GM20431 (cell line): Measurements from ENCODE around the gene FTSJ3.

Experiments
- in situ Hi-C: fragments of 300-500 bp; cut with MseI, MboI; formaldehyde crosslinking; loops from one replicate; pipeline ENCODE4 v1.15.0; 2020; ENCODE audit warnings: low sequenced_read_pairs; ENCODE audit not compliant: unreplicated experiment

Gene FTSJ3

GRCh38 chr17:63845509-63845908, 18.0 kb upstream of the FTSJ3 start:
- in situ Hi-C loops = loop anchor here (25.0 kb wide), 1 partner anchor 408 kb away; the partner anchor contains the start of gene CYB561

GRCh38 chr17:63843910-63844677, 16.6 kb upstream of the FTSJ3 start:
- in situ Hi-C loops = loop anchor here (25.0 kb wide), 1 partner anchor 407 kb away; the partner anchor contains the start of gene CYB561

- in situ Hi-C loops = loop anchor here (25.0 kb wide), 1 partner anchor 406 kb away; the partner anchor contains the start of gene CYB561
These were observed 16.0 kb upstream of the FTSJ3 start for GRCh38 chr17:63843387-63843888.

DNA sequence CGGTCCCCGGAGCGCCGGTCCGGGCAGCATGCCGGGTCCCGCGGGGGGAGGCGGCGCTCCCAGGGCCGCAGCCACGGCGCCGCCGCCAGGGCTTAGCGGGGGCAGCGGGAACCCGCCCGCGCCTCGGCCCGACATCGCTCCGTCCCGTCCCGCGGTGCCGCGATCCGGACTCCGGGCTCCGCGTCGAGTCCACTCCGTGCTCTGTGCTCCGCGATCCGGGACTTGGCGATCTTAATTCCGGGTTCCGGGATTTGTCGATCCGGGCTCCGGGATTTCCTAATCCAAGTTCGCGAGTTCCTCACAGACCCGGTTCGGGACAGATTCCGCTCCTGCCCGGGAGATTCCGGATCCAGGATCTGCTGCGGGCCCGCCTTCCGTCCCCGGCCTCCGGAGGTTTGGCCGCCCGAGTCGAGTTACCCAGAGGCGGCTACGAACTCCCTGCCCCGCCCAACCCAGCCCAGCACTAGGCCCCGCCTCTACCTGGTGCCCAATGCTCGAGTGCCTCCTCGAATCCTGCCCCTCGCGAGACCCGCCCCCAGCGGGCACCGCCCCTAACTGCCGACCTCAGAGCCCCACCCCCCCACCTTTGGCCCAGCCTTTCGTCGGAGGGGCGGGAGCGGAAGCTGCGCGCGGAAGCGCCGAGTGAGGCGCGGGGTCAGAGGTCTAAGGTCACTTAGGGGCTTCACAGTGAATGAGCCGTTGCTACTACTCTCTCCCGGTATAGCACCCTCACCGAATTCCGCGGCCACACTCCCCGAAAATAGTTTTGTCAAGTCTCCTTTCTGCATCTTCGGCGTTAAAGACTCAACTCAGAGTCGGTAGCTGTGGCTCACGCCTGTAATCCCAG, 15.3 kb upstream of the FTSJ3 start, which contains the start of gene SMARCD2:
SMARCD2 (minus strand) TSS at position 146 of the 847 bp plus-strand sequence; CDS start at position 135, 11 bp downstream.
- in situ Hi-C loops = loop anchor here (25.0 kb wide), 1 partner anchor 405 kb away; the partner anchor contains the start of gene CYB561

DNA sequence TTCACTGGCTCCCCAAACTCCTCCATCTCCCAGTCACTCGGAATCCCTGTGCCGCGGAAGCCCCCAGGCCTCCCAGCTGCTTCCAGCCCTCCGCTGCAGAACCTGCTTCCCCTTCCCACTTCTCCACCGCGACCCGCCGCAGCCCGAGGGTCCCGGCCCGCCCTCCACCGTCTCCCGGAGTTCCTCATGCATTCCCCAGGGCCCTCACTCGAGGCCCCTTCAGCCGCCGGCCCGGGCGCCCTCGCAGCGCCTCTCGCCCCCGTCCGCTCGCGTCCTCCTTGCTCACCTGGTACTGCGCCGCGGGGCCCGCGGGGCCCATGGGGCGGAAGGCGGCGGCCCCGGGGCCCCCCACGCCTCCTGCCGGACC, 14.7 kb upstream of the FTSJ3 start:
- in situ Hi-C loops = loop anchor here (25.0 kb wide), 1 partner anchor 405 kb away; the partner anchor contains the start of gene CYB561

- in situ Hi-C loops = loop anchor here (25.0 kb wide), 1 partner anchor 404 kb away; the partner anchor contains the start of gene CYB561
These were observed 14.1 kb upstream of the FTSJ3 start for GRCh38 chr17:63841350-63842172.

DNA sequence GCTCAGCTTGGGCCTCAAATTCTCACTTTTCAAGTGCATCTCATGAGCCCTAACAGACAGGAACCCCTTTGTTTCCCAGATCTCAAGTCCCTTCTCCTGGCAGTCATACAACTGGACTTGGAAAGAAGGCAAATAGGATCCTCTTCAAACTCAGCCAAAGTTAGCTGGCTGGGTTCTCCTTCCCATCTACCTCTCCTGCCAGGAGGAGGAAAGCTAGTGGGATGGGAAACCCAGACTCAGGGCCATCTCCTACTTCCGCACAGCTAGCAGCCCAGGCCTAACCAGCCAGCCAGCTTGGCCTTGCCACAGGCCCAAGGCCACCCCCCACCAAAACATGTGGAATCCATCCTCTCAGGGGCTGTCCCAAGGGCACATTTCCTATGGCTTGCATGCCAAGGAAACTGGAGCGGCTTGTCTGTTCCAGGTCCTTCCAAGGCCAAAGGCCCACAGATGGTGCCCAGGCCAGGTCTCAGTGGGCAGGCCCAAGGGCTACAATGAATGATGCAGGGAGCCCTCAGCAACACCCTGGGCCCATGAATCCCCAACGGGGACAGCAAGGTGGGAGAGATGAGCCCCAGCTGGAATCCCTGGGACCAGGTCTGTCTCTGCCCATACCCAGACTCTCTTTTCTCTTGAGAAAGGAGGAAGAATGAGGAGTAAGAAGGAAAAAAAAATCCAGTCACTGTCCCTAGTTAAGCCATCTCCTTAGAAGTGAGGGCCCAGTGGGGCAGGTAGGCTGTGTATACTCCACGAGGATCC, 13.3 kb upstream of the FTSJ3 start:
- in situ Hi-C loops = loop anchor here (25.0 kb wide), 1 partner anchor 403 kb away; the partner anchor contains the start of gene CYB561

DNA sequence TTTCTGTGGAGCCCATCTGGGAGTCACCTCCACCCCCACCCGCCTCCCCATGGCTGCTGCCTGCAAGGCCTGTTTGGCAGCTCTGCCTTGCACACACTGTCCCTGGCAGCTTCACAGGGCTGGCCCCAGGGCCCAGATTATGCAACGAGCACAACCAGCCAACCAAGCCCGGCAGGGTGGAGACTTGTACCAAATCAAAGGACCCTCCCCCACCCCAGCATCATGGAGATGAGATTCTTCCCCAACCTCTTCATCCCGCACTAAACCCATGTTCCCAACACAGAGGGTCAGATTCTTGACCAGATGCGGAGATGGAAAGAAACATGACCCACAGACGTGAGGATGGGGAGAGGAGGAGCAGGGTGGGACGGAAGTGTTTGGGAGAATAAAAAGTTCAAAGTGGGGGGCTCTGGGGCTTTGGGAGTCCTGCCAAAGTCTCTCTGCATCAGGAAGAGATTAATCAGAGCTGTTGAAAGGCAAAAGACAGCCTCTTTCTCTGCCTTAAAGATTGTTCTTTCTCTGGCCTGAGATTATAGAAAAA, 11.2 kb upstream of the FTSJ3 start:
- in situ Hi-C loops = loop anchor here (25.0 kb wide), 1 partner anchor 401 kb away; the partner anchor contains the start of gene CYB561

- in situ Hi-C loops = loop anchor here (25.0 kb wide), 1 partner anchor 401 kb away; the partner anchor contains the start of gene CYB561
These were observed 10.6 kb upstream of the FTSJ3 start for GRCh38 chr17:63837962-63838600.

DNA sequence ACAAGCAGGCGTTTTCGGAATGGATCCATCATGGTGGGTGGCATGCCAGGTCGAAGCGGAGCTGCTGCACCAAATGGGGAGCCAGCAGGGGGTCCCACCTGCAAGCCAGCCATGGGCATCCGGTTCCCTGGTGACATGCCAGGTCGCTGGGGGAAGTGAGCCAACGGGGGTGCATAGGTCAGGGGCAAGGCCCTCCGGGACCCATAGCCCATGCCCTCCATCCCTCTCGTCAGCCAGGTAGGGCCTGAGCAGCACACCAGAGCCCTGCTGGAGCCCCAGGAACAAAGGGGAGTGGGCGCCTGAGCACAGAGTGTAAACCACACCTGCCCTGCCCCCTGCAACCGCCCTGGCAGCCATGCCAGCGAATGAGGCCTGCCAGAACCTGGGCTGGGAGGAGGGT, 10.0 kb upstream of the FTSJ3 start:
- in situ Hi-C loops = loop anchor here (25.0 kb wide), 1 partner anchor 400 kb away; the partner anchor contains the start of gene CYB561

- in situ Hi-C loops = loop anchor here (25.0 kb wide), 1 partner anchor 400 kb away; the partner anchor contains the start of gene CYB561
These were observed 9.3 kb upstream of the FTSJ3 start for GRCh38 chr17:63836811-63837210.

DNA sequence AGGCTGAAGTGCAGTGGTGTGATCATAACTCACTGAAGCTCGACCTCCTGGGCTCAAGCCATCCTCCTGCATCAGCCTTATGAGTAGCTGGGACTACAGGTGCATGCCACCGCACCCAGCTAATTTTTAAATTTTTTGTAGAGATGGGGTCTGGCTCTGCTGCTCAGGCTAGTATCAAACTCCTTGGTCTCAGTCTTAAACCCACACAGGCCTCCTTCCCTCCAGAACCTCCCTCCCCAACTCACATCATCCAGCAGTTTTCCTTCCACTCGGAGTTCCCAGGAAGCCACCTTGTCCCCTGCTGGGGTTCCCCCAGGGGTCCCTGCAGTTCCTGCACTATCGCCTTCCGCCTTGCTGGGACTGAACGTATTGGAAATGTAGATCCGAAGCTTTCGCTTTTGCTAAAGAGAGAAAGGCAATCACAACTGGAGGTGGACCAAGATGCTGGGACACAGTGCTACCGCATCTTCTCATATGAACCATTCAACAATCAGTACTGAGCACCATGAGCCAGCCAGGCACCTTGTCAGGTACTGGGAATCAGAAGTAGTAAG, 7.8 kb upstream of the FTSJ3 start:
- in situ Hi-C loops = loop anchor here (25.0 kb wide), 1 partner anchor 398 kb away; the partner anchor contains the start of gene CYB561

- in situ Hi-C loops = loop anchor here (25.0 kb wide), 1 partner anchor 397 kb away; the partner anchor contains the start of gene CYB561
These were observed 7.1 kb upstream of the FTSJ3 start for GRCh38 chr17:63834431-63835166.

DNA sequence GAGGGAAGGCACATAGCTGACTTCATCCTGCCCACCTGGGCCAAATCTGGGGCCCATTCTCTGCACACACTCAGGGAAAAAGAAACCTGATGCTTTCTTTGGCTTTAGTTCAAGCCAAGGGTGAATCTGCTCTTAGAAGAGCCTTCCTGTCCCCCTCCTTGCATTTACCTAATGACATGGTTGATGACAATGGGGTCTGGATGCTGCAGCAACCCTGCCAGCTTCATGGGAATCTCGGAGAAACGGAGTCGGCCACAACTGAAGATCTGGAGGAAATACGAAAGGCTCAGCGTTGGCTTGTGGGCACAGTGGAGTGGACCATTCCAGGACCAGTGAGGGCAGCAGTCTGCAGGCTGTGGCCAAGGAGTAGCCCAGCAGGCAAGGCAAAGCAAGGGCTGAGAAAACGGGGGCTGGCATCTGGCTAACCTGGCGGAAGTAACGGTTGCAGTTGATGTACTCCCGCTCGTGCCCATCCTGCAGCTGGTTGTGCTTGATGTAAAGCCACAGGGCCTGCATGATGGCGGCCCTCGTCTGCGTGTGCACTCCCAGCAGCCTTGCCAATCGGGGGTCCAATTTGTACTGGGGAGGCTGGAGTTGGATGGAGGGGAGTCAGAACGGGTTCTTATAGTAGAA, 6.4 kb upstream of the FTSJ3 start:
- in situ Hi-C loops = loop anchor here (25.0 kb wide), 1 partner anchor 397 kb away; the partner anchor contains the start of gene CYB561

DNA sequence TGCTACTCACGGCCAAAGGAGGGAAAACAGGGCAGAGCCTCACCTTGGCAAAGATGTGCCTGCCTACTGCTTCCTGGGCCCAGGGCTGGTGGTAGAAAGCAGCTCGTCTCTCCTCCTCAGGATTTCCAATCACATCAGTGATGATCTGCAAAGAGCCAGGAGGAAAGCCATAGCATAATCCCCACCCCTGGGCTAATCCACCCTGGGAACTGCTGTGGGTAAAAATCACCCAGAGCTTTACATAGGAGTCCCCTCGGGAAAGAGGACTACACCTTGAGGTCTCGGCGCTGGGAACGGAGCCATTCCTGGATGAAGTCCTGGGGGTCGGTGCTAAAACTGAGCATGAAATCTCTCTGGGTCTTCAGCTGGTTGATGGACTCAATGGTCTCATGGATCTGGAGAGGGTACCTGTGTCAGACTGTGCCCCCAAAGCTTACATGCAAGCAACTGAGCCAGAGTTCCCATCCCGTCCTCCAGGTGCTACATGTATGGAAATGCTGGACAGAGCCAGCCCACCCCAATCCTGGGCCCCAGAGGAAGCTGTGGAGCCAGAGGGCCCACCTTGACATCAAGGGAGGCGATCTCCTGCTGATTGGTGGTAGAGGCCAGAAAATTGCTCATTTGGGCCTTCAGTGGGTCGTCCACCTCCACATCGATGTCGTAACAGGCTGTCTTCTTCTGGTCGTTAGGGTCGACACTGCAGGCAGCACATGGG, 5.7 kb upstream of the FTSJ3 start:
- in situ Hi-C loops = loop anchor here (25.0 kb wide), 1 partner anchor 396 kb away; the partner anchor contains the start of gene CYB561
